ENCODE measurements around the gene EEF1G.
"Not testable (repeated sequence)": the region's sequence is repeated elsewhere in the genome, so short reads cannot be mapped to it uniquely, and the experiment has no call there.

Gene EEF1G

GRCh38 chr11:62593434-62594044, 19.8 kb upstream of the EEF1G start:
- H3K27me3 Mint-ChIP-seq (ENCODE audit: low read depth, poor library complexity) = peaks cover 3% of the 10 kb centered on the region
- no peaks in the 10 kb centered on the region for H3K9me3 Mint-ChIP-seq
- peak; percentile 76 for DNase-seq
- peak overlapping the region; percentile 70 for H3K4me3 Mint-ChIP-seq
- peaks cover 54% of the 10 kb centered on the region for H3K4me1 Mint-ChIP-seq
- TF ChIP-seq, protein P1, sequence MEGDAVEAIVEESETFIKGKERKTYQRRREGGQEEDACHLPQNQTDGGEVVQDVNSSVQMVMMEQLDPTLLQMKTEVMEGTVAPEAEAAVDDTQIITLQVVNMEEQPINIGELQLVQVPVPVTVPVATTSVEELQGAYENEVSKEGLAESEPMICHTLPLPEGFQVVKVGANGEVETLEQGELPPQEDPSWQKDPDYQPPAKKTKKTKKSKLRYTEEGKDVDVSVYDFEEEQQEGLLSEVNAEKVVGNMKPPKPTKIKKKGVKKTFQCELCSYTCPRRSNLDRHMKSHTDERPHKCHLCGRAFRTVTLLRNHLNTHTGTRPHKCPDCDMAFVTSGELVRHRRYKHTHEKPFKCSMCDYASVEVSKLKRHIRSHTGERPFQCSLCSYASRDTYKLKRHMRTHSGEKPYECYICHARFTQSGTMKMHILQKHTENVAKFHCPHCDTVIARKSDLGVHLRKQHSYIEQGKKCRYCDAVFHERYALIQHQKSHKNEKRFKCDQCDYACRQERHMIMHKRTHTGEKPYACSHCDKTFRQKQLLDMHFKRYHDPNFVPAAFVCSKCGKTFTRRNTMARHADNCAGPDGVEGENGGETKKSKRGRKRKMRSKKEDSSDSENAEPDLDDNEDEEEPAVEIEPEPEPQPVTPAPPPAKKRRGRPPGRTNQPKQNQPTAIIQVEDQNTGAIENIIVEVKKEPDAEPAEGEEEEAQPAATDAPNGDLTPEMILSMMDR (IDR thresholded peaks at IDR 0.05) = peak; percentile 46
- peak overlapping the region; percentile 62 for H3K27ac Mint-ChIP-seq
- H3K36me3 Mint-ChIP-seq (ENCODE audit: low read depth) = peaks cover 51% of the 10 kb centered on the region

DNA sequence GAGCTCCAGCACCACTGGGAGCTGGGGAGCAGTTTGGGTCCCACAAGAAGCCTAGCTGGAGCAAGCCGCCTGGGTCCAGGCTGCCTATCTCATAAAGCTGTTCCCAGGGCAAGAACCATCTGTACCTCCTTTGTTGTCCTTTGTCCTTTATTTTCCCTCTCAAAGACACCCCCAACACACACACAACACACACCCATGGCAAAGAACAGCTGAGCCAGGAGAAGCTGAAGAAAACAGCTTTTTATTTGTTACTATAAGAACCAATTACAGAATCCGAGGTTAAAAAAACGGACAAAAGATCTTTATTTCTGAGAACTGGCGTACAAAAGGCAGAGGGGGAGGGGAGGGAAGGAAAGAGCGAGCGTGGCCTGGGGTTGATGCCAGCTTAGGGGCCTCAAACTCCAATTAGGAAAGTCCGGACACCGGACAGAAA, 19.3 kb upstream of the EEF1G start:
- peaks cover 49% of the 10 kb centered on the region for H3K4me1 Mint-ChIP-seq
- H3K9me3 Mint-ChIP-seq = no peaks in the 10 kb centered on the region
- DNase-seq = no peak
- peaks cover 46% of the 10 kb centered on the region for H3K36me3 Mint-ChIP-seq (ENCODE audit: low read depth)
- H3K27ac Mint-ChIP-seq = peak overlapping the region; percentile 64
- TF ChIP-seq, protein P1 (IDR thresholded peaks at IDR 0.05) = no peak
- H3K4me3 Mint-ChIP-seq = peak overlapping the region; percentile 38
- H3K27me3 Mint-ChIP-seq (ENCODE audit: low read depth, poor library complexity) = no peaks in the 10 kb centered on the region

- peak overlapping the region; percentile 99 for H3K4me3 Mint-ChIP-seq
- H3K27me3 Mint-ChIP-seq (ENCODE audit: low read depth, poor library complexity) = no peaks in the 10 kb centered on the region
- peaks cover 42% of the 10 kb centered on the region for H3K4me1 Mint-ChIP-seq
- TF ChIP-seq, protein P1 (IDR thresholded peaks at IDR 0.05) = no peak
- peaks cover 39% of the 10 kb centered on the region for H3K36me3 Mint-ChIP-seq (ENCODE audit: low read depth)
- H3K27ac Mint-ChIP-seq = peak overlapping the region; percentile 95
- no peaks in the 10 kb centered on the region for H3K9me3 Mint-ChIP-seq
- DNase-seq = no peak
Observed at GRCh38 chr11:62592146-62592815, 18.6 kb upstream of the EEF1G start.

GRCh38 chr11:62591448-62592145, 17.9 kb upstream of the EEF1G start, which contains the start of gene TUT1:
TSS of gene TUT1 (minus strand) at chr11:62591523. CDS start at chr11:62591485, 38 bp downstream.
- peaks cover 39% of the 10 kb centered on the region for H3K4me1 Mint-ChIP-seq
- peak within 1 kb of the TSS; percentile 99 for H3K4me3 Mint-ChIP-seq
- H3K36me3 Mint-ChIP-seq (ENCODE audit: low read depth) = peaks cover 32% of the 10 kb centered on the region
- peak; percentile 91 for DNase-seq
- H3K9me3 Mint-ChIP-seq = no peaks in the 10 kb centered on the region
- no peaks in the 10 kb centered on the region for H3K27me3 Mint-ChIP-seq (ENCODE audit: low read depth, poor library complexity)
- peak within 1 kb of the TSS; percentile 98 for H3K27ac Mint-ChIP-seq
- TF ChIP-seq, protein P1 (IDR thresholded peaks at IDR 0.05) = no peak

DNA sequence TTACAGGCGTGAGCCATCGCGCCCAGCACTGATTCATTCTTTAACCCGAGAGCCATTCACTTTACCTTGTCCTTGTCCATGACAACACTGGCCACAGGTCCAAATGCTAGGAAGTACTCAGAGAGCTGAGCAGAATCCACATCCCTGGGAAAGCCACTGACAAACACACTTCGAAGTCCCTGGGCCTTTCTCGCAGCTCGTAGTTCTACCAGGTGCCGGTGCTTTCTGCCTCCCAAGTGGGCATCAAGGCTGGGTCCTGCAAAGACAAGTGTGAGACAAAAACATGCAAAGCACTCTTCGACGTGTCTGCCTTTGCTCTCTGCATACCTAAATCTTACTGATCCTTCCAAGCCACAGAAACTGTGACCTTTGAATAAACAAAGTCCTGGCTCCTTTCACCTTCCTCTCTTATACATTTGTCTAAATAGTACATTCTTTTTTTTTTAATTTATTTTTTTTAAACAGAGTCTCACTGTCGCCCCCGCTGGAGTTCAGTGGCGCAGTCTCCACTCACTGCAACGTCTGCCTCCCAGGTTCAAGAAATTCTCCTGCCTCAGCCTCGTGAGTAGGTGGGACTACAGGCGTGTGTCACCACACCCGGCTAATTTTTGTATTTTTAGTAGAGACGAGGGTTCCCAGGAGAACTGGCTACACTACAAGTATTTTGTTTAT, 15.4 kb upstream of the EEF1G start:
- Mint-ChIP-seq H3K4me3 (peak overlapping the region; percentile 99), H3K27ac (no peak overlapping the region), H3K4me1 (peaks cover 39% of the 10 kb centered on the region), H3K27me3 (ENCODE audit: low read depth, poor library complexity) (no peaks in the 10 kb centered on the region), H3K36me3 (ENCODE audit: low read depth) (peaks cover 23% of the 10 kb centered on the region), H3K9me3 (no peaks in the 10 kb centered on the region)
- TF ChIP-seq, protein P1 (IDR thresholded peaks at IDR 0.05) = peak; percentile 31
- DNase-seq = no peak

DNA sequence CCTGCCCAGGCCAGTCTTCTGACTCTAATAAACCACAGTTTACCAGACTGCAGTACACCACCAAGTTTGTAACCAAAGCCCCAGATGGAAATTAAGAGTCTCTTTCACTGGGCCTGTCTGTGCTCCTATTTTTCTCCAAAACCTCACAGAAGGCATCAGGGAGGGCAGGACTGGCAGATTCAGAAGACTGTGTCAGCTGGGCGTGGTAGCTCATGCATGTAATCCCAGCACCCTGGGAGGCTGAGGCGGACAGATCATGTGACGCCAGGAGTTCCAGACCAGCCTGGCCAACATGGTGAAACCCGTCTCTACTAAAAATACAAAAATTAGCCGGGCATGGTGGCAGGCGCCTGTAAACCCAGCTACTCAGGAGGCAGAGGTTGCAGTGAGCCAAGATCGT, 11.7 kb upstream of the EEF1G start:
- peaks cover 44% of the 10 kb centered on the region for H3K36me3 Mint-ChIP-seq (ENCODE audit: low read depth)
- not testable (repeated sequence) for DNase-seq

GRCh38 chr11:62581735-62582134, 8.0 kb upstream of the EEF1G start:
- not testable (repeated sequence) for H3K9me3 Mint-ChIP-seq

More for the DNA sequence above, 11.7 kb upstream of the EEF1G start:
- not testable (repeated sequence) for H3K27ac Mint-ChIP-seq; H3K4me1 Mint-ChIP-seq; H3K9me3 Mint-ChIP-seq; H3K4me3 Mint-ChIP-seq; H3K27me3 Mint-ChIP-seq (ENCODE audit: low read depth, poor library complexity)

More at GRCh38 chr11:62581735-62582134, 8.0 kb upstream of the EEF1G start:
- DNase-seq; H3K4me3 Mint-ChIP-seq; H3K27ac Mint-ChIP-seq; H3K27me3 Mint-ChIP-seq (ENCODE audit: low read depth, poor library complexity); H3K4me1 Mint-ChIP-seq: not testable (repeated sequence)
- H3K36me3 Mint-ChIP-seq (ENCODE audit: low read depth) = peaks cover 61% of the 10 kb centered on the region
